ENCODE measurements around the gene BCAM.

DNA sequence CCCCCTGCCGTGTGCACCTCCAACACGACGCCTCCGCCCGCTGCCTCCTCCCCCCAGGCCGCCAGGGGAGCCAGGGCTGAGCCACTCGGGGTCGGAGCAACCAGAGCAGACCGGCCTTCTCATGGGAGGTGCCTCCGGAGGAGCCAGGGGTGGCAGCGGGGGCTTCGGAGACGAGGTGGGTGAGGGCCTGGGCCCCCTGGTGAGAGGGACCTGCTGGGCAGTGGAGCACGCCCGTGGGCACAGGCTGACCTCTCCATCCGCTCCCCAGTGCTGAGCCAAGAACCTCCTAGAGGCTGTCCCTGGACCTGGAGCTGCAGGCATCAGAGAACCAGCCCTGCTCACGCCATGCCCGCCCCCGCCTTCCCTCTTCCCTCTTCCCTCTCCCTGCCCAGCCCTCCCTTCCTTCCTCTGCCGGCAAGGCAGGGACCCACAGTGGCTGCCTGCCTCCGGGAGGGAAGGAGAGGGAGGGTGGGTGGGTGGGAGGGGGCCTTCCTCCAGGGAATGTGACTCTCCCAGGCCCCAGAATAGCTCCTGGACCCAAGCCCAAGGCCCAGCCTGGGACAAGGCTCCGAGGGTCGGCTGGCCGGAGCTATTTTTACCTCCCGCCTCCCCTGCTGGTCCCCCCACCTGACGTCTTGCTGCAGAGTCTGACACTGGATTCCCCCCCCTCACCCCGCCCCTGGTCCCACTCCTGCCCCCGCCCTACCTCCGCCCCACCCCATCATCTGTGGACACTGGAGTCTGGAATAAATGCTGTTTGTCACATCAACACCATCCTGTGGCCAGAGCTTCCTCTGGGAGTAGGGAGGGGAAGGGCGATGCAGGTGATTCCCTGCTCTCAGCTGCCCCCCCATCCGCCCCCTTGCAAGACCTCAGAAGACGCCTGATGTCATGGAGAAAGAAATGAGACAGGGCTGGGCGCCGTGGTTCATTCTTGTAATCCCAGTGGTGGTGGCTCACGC lies 12.0 kb downstream of the BCAM start:
- TF ChIP-seq, protein P1, sequence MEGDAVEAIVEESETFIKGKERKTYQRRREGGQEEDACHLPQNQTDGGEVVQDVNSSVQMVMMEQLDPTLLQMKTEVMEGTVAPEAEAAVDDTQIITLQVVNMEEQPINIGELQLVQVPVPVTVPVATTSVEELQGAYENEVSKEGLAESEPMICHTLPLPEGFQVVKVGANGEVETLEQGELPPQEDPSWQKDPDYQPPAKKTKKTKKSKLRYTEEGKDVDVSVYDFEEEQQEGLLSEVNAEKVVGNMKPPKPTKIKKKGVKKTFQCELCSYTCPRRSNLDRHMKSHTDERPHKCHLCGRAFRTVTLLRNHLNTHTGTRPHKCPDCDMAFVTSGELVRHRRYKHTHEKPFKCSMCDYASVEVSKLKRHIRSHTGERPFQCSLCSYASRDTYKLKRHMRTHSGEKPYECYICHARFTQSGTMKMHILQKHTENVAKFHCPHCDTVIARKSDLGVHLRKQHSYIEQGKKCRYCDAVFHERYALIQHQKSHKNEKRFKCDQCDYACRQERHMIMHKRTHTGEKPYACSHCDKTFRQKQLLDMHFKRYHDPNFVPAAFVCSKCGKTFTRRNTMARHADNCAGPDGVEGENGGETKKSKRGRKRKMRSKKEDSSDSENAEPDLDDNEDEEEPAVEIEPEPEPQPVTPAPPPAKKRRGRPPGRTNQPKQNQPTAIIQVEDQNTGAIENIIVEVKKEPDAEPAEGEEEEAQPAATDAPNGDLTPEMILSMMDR (IDR thresholded peaks at IDR 0.05; ENCODE audit: insufficient read depth, low read length, poor library complexity, severe bottlenecking) = no peak
- no peak for TF ChIP-seq EZH2phosphoT487 (conservative IDR thresholded peaks at IDR 0.05; ENCODE audit: low read length)

All from SU-DHL-6 (cell line).